HepG2 (cell line): Measurements from ENCODE around the gene YWHAQ. TPM values are rescaled to one million over a fixed set of nuclear protein-coding genes. Genes with fewer than 3 reads are reported as not detected.

Experiments used
- CEBPB ChIP-seq: IDR thresholded peaks from 2 replicates; pipeline ENCODE4 v1.6.1; 2011; ENCODE audit warnings: low read depth, low read length, improper control_type of control experiment, borderline replicate concordance
- CEBPG ChIP-seq: IDR thresholded peaks from 2 replicates; pipeline ENCODE4 v1.6.1; 2016
- ETV6 ChIP-seq: sonication (generic); formaldehyde crosslinking; conservative IDR thresholded peaks from 2 replicates; pipeline ENCODE4 v1.4.0; 2020; ENCODE audit warnings: missing genetic modification reagents
- HDAC1 ChIP-seq: sonication (generic); formaldehyde crosslinking; IDR thresholded peaks from 2 replicates; pipeline ENCODE4 v1.5.1; 2020; ENCODE audit warnings: mild to moderate bottlenecking, missing genetic modification reagents
- HNRNPH1 ChIP-seq: fragments of 200-400 bp; formaldehyde crosslinking; optimal IDR thresholded peaks from 2 replicates; pipeline ENCODE3; 2017; ENCODE audit warnings: mild to moderate bottlenecking, low read depth, low read length
- NFE2L2 ChIP-seq: fragments of 150-350 bp; IDR thresholded peaks from 2 replicates; pipeline ENCODE4 v1.6.1; 2014; ENCODE audit warnings: low read length
- NFYB ChIP-seq: sonication (generic); formaldehyde crosslinking; IDR thresholded peaks from 2 replicates; pipeline ENCODE4 v1.4.0; 2020; ENCODE audit warnings: missing genetic modification reagents
- PAF1 ChIP-seq: IDR thresholded peaks from 2 replicates; pipeline ENCODE4 v1.6.1; 2016; ENCODE audit warnings: missing genetic modification reagents, missing compliant biosample characterization
- RXRB ChIP-seq: IDR thresholded peaks from 2 replicates; pipeline ENCODE4 v1.6.1; 2016; ENCODE audit warnings: borderline replicate concordance, missing genetic modification reagents, missing compliant biosample characterization
- SALL1 ChIP-seq: sonication (generic); formaldehyde crosslinking; IDR thresholded peaks from 2 replicates; pipeline ENCODE4 v1.8.0; 2022; ENCODE audit warnings: mild to moderate bottlenecking, missing genetic modification reagents
- ZNF331 ChIP-seq: sonication (generic); formaldehyde crosslinking; IDR thresholded peaks from 2 replicates; pipeline ENCODE4 v1.4.0; 2020; ENCODE audit warnings: missing genetic modification reagents
- ZNF343 ChIP-seq: sonication (generic); formaldehyde crosslinking; IDR thresholded peaks from 2 replicates; pipeline ENCODE4 v1.4.0; 2020; ENCODE audit warnings: mild to moderate bottlenecking, missing genetic modification reagents
- ZNF709 ChIP-seq: sonication (generic); formaldehyde crosslinking; IDR thresholded peaks from 2 replicates; pipeline ENCODE4 v1.5.0; 2020; ENCODE audit warnings: mild to moderate bottlenecking, missing genetic modification reagents
- polyA plus RNA-seq, 8 experiments: library from polyadenylated mRNA; depleted of rRNA in 3 of 8; stranded (reverse) in 7 of 8; unstranded in 1 of 8; fragments of >200 nt; fragmentation: Illumina TruSeq in 4 of 8; extraction: Trizol in 4 of 8; gene quantifications; 2 replicates each; pipeline versions ENCODE4 v1.2.1 to v1.2.3, GENCODE V29; 2011 to 2016; ENCODE audit warnings: low read depth in 4 of 8, missing spikeins in 1 of 8, mixed read lengths in 1 of 8; ENCODE audit not compliant: insufficient read depth in 1 of 8
- total RNA-seq, 5 experiments: library from RNA; depleted of rRNA; stranded (reverse); fragments of >200 nt; fragmentation: Illumina TruSeq; extraction: Trizol; gene quantifications; 2 replicates each; pipeline ENCODE4 v1.2.3, GENCODE V29; 2016; ENCODE audit warnings: low read depth in 1 of 5
- TF ChIP-seq, protein P1 (sequence below): IDR thresholded peaks from 2 replicates; pipeline ENCODE4 v1.6.1; 2016; ENCODE audit warnings: missing compliant biosample characterization, missing genetic modification reagents, borderline replicate concordance
- TF ChIP-seq, protein P2 (sequence below): sonication (generic); formaldehyde crosslinking; IDR thresholded peaks from 2 replicates; pipeline ENCODE4 v1.4.0; 2020; ENCODE audit warnings: missing genetic modification reagents
- TF ChIP-seq, protein P3 (sequence below): sonication (generic); formaldehyde crosslinking; IDR thresholded peaks from 2 replicates; pipeline ENCODE4 v1.9.0; 2022; ENCODE audit warnings: missing genetic modification reagents, mild to moderate bottlenecking, borderline replicate concordance
- TF ChIP-seq, protein P4 (sequence below): sonication (generic); formaldehyde crosslinking; IDR thresholded peaks from 2 replicates; pipeline ENCODE4 v1.4.0; 2020; ENCODE audit warnings: missing genetic modification reagents
- TF ChIP-seq, protein P5 (sequence below): sonication (generic); formaldehyde crosslinking; IDR thresholded peaks from 2 replicates; pipeline ENCODE4 v1.5.1; 2020; ENCODE audit warnings: mild to moderate bottlenecking, missing genetic modification reagents, moderate library complexity

The YWHAQ gene
- total and polyA plus RNA-seq, 2 of the 13 experiments (the other 11 are each of a cell fraction or from before 2014, with no cell fraction given), result 160 to 304 TPM

DNA sequence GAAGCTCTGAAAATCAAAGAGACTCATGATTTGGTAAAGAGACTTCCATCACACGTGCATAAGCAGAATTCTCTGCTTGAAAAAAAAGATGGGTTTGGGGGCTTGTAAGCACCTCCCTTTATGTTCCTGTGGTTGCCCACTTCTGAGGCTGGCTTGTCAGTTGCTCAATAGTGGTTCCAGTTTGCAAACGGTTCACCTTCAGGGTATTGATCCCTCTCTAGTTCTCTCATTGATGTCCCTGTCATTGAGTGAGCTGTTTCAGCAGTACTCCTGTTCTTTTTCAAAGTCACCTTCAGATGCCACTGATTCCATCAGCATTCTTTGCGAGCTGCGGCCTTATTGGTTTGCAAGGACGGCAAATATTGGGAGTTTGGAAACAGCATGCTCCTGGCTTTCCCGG is 17.1 kb upstream of the YWHAQ start (continued):
- TF ChIP-seq, protein P1, sequence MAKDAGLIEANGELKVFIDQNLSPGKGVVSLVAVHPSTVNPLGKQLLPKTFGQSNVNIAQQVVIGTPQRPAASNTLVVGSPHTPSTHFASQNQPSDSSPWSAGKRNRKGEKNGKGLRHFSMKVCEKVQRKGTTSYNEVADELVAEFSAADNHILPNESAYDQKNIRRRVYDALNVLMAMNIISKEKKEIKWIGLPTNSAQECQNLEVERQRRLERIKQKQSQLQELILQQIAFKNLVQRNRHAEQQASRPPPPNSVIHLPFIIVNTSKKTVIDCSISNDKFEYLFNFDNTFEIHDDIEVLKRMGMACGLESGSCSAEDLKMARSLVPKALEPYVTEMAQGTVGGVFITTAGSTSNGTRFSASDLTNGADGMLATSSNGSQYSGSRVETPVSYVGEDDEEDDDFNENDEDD (CRISPR knock-in tag), result no peak
- TF ChIP-seq, protein P2, sequence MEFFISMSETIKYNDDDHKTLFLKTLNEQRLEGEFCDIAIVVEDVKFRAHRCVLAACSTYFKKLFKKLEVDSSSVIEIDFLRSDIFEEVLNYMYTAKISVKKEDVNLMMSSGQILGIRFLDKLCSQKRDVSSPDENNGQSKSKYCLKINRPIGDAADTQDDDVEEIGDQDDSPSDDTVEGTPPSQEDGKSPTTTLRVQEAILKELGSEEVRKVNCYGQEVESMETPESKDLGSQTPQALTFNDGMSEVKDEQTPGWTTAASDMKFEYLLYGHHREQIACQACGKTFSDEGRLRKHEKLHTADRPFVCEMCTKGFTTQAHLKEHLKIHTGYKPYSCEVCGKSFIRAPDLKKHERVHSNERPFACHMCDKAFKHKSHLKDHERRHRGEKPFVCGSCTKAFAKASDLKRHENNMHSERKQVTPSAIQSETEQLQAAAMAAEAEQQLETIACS (CRISPR knock-in tag), result no peak
- TF ChIP-seq, protein P3, sequence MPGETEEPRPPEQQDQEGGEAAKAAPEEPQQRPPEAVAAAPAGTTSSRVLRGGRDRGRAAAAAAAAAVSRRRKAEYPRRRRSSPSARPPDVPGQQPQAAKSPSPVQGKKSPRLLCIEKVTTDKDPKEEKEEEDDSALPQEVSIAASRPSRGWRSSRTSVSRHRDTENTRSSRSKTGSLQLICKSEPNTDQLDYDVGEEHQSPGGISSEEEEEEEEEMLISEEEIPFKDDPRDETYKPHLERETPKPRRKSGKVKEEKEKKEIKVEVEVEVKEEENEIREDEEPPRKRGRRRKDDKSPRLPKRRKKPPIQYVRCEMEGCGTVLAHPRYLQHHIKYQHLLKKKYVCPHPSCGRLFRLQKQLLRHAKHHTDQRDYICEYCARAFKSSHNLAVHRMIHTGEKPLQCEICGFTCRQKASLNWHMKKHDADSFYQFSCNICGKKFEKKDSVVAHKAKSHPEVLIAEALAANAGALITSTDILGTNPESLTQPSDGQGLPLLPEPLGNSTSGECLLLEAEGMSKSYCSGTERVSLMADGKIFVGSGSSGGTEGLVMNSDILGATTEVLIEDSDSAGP, result no peak
- TF ChIP-seq ZNF331 (CRISPR knock-in tag) (no peak; the same call in 1 of the 2 replicates), PAF1 (CRISPR knock-in tag) (no peak), ZNF709 (CRISPR knock-in tag) (no peak), RXRB (no peak), CEBPG (0 out of 2 replicates have a peak, but pooled peaks have one; percentile 27), ETV6 (no peak), SALL1 (CRISPR knock-in tag) (0 out of 2 replicates have a peak, but pooled peaks have one; percentile 35), ZNF343 (CRISPR knock-in tag) (no peak), CEBPB (peak; percentile 82), NFE2L2 (no peak), HDAC1 (peak; percentile 38; the same call in 1 of the 2 replicates), HNRNPH1 (no peak), NFYB (no peak)
- TF ChIP-seq, protein P4, sequence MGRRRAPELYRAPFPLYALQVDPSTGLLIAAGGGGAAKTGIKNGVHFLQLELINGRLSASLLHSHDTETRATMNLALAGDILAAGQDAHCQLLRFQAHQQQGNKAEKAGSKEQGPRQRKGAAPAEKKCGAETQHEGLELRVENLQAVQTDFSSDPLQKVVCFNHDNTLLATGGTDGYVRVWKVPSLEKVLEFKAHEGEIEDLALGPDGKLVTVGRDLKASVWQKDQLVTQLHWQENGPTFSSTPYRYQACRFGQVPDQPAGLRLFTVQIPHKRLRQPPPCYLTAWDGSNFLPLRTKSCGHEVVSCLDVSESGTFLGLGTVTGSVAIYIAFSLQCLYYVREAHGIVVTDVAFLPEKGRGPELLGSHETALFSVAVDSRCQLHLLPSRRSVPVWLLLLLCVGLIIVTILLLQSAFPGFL (CRISPR knock-in tag), result no peak
- TF ChIP-seq, protein P5, sequence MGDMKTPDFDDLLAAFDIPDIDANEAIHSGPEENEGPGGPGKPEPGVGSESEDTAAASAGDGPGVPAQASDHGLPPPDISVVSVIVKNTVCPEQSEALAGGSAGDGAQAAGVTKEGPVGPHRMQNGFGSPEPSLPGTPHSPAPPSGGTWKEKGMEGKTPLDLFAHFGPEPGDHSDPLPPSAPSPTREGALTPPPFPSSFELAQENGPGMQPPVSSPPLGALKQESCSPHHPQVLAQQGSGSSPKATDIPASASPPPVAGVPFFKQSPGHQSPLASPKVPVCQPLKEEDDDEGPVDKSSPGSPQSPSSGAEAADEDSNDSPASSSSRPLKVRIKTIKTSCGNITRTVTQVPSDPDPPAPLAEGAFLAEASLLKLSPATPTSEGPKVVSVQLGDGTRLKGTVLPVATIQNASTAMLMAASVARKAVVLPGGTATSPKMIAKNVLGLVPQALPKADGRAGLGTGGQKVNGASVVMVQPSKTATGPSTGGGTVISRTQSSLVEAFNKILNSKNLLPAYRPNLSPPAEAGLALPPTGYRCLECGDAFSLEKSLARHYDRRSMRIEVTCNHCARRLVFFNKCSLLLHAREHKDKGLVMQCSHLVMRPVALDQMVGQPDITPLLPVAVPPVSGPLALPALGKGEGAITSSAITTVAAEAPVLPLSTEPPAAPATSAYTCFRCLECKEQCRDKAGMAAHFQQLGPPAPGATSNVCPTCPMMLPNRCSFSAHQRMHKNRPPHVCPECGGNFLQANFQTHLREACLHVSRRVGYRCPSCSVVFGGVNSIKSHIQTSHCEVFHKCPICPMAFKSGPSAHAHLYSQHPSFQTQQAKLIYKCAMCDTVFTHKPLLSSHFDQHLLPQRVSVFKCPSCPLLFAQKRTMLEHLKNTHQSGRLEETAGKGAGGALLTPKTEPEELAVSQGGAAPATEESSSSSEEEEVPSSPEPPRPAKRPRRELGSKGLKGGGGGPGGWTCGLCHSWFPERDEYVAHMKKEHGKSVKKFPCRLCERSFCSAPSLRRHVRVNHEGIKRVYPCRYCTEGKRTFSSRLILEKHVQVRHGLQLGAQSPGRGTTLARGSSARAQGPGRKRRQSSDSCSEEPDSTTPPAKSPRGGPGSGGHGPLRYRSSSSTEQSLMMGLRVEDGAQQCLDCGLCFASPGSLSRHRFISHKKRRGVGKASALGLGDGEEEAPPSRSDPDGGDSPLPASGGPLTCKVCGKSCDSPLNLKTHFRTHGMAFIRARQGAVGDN (CRISPR knock-in tag), result no peak
